Naive thymus-derived CD8-positive, alpha-beta T cell (primary cell): ENCODE measurements around the gene EN1. TPM values are rescaled to one million over a fixed set of nuclear protein-coding genes. Genes with fewer than 3 reads are reported as not detected.

Experiments used
- ATAC-seq, 2 donors: fragments of 150-1000 bp; cut with Tn5 transposase in 1 of 2; sonication (Bioruptor Pico), chemical (Tn5 transposase) in 1 of 2; 1 replicate in 1 of 2; 2 replicates in 1 of 2; pipeline ENCODE4 v1.10.0; 2021; ENCODE audit warnings: mild to moderate bottlenecking in 2 of 2, moderate library complexity in 2 of 2
- POLR2A ChIA-PET: fragments of 350-600 bp; sonication (Branson Sonifier 250); formaldehyde crosslinking; loops from one replicate; lab custom pipeline; 2021; ENCODE audit warnings: antibody characterized with exemption; lab: Charles Lee
- DNase-seq, 10 donors: peaks; one replicate each; pipeline versions ENCODE4 v3.0.0 to v3.0.0-alpha.2; 2020 to 2022
- H3K27ac Mint-ChIP-seq, 10 donors: one replicate each; pipeline ENCODE4 v1.8.0; 2020 to 2022; ENCODE audit warnings: mild to moderate bottlenecking in 10 of 10, mixed read lengths in 10 of 10, moderate library complexity in 4 of 10, inconsistent platforms in 1 of 10
- H3K27me3 Mint-ChIP-seq, 5 donors: one replicate each; pipeline ENCODE4 v1.8.0; 2021 to 2022; ENCODE audit warnings: mixed read lengths in 5 of 5
- H3K36me3 Mint-ChIP-seq, 3 donors: one replicate each; pipeline ENCODE4 v1.8.0; 2020 to 2022; ENCODE audit warnings: mixed read lengths in 3 of 3, mild to moderate bottlenecking in 2 of 3, inconsistent platforms in 1 of 3
- H3K4me1 Mint-ChIP-seq, 4 donors: one replicate each; pipeline ENCODE4 v1.8.0; 2021 to 2022; ENCODE audit warnings: mixed read lengths in 4 of 4
- H3K4me3 Mint-ChIP-seq, 10 donors: one replicate each; pipeline ENCODE4 v1.8.0; 2020 to 2022; ENCODE audit warnings: mild to moderate bottlenecking in 10 of 10, mixed read lengths in 10 of 10, moderate library complexity in 6 of 10, inconsistent platforms in 1 of 10
- H3K9me3 Mint-ChIP-seq, 9 donors: one replicate each; pipeline ENCODE4 v1.8.0; 2020 to 2022; ENCODE audit warnings: mixed read lengths in 9 of 9, mild to moderate bottlenecking in 3 of 9, inconsistent platforms in 1 of 9, moderate library complexity in 1 of 9
- polyA plus RNA-seq, 3 donors: library from polyadenylated mRNA; unstranded; fragments of 300-500 nt; fragmentation: Illumina TruSeq; gene quantifications; one replicate each; pipeline ENCODE4 v1.2.3, GENCODE V29; 2021
- total RNA-seq, 8 experiments: library from RNA in 2 of 8; stranded (reverse) in 2 of 8; gene quantifications; one replicate each; pipeline ENCODE4 v1.2.3 and lab custom pipeline; 2021 to 2026

EN1 gene
- total and polyA plus RNA-seq, 5 experiments from 2014 or later, result not detected

- Mint-ChIP-seq H3K4me1 (peaks cover 13 to 38% (median 34%) of the 10 kb centered on the region in 4 donors), H3K36me3 (peaks cover 0 to 3% (median 0%) of the 10 kb centered on the region in 3 donors), H3K9me3 (peaks cover 0 to 2% (median 0%) of the 10 kb centered on the region in 9 donors), H3K27ac (no peak overlapping the region), H3K4me3 (peak overlapping the region in 1 of 10 donors; percentile 66), H3K27me3 (peaks cover 41 to 87% (median 61%) of the 10 kb centered on the region in 5 donors)
- POLR2A ChIA-PET, result interaction anchor here (1.2 kb wide), 1 partner anchor 9 kb away, joined by 3 read pairs; no protein-coding TSS in a partner anchor
- ATAC-seq (no peak), DNase-seq (no peak)
Measured at GRCh38 chr2:118846442-118846952, 951 bp downstream of the EN1 start.

- DNase-seq (no peak), ATAC-seq (no peak)
- Mint-ChIP-seq H3K27me3 (peaks cover 39 to 87% (median 61%) of the 10 kb centered on the region in 5 donors), H3K9me3 (peaks cover 0 to 4% (median 0%) of the 10 kb centered on the region in 9 donors), H3K36me3 (peaks cover 0 to 3% (median 0%) of the 10 kb centered on the region in 3 donors), H3K27ac (peak overlapping the region in 1 of 10 donors; percentile 41), H3K4me1 (peaks cover 13 to 43% (median 40%) of the 10 kb centered on the region in 4 donors), H3K4me3 (peak overlapping the region; percentile 6 to 88 (median 68))
- POLR2A ChIA-PET, result no interaction called here
Measured at GRCh38 chr2:118845522-118846441, 1.7 kb downstream of the EN1 start.

DNA sequence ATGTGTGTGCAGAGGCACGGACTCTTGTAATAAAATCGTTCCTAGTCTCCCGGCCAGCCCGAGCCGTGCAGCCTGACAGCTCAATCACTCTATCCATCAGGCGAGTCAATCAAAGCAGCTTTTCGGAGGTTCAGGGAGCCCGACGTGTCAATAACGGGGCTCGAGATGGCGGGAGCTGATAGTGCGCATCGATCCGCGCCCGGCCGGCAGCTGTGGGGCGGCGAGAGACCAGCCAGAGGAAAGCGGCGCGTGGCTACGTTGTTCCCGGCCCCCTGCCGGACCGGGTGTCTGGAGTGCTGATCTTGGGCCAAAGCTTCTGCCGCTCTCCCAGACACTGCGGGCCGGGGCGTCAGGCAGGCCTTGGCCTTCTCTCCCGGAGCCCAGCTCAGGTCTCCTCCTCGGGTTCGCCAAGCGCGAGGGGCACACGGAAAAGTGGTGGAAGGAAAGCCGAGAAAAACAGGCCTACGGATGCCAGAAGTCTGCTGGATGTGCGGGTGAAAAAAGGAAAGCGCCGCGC is 2.4 kb downstream of the EN1 start:
- Mint-ChIP-seq H3K27ac (peak overlapping the region in 1 of 10 donors; percentile 3), H3K4me3 (peak overlapping the region in 9 of 10 donors; percentile 24 to 69 (median 50)), H3K36me3 (peaks cover 0 to 3% (median 0%) of the 10 kb centered on the region in 3 donors), H3K4me1 (peaks cover 11 to 44% (median 41%) of the 10 kb centered on the region in 4 donors), H3K27me3 (peaks cover 42 to 87% (median 61%) of the 10 kb centered on the region in 5 donors), H3K9me3 (peaks cover 0 to 5% (median 0%) of the 10 kb centered on the region in 9 donors)
- DNase-seq (no peak), ATAC-seq (no peak)
- POLR2A ChIA-PET, result no interaction called here

GRCh38 chr2:118844261-118845004 is 3.0 kb downstream of the EN1 start:
- Mint-ChIP-seq H3K36me3 (peaks cover 0 to 3% (median 0%) of the 10 kb centered on the region in 3 donors), H3K9me3 (peaks cover 0 to 5% (median 0%) of the 10 kb centered on the region in 9 donors), H3K4me3 (peak overlapping the region in 9 of 10 donors; percentile 24 to 90 (median 69)), H3K27ac (peak overlapping the region in 4 of 10 donors; percentile 3 to 37 (median 15)), H3K27me3 (peaks cover 47 to 87% (median 59%) of the 10 kb centered on the region in 5 donors), H3K4me1 (peaks cover 11 to 44% (median 41%) of the 10 kb centered on the region in 4 donors)
- DNase-seq, result no peak
- POLR2A ChIA-PET, result no interaction called here
- ATAC-seq, result no peak

DNA sequence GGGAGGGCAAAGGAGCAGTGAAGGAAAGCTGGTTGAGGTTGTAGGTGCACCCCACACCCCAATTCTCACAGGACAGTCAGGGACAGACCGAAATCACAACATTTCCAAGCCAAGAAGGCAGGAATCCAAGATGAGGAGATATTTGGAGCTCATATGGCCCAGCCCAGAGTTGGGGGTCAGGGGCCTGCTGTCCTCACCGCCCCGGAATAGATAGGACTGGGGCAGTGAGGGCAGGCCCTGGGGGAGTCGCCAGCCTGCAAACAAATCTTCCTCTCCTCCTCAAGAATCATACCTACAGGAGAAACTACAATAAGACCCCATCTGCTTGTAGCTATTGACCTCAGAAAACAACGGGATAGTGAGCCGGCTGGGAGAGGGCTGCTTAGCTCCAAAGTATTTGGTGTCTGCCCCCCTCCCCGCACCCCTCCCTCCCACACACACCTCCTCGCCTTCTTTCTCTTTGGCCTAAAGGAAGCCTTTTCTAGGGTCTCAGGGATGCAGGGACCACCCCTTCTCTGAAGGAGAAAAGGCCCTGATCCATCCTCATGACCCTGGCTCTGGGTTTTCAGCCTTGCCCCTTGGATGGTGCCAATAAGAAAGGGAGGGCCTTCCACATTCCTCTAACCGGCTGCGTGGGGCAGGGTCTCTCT is 3.8 kb downstream of the EN1 start:
- Mint-ChIP-seq H3K9me3 (peaks cover 0 to 5% (median 0%) of the 10 kb centered on the region in 9 donors), H3K36me3 (no peaks in the 10 kb centered on the region), H3K4me3 (peak overlapping the region in 8 of 10 donors; percentile 42 to 90 (median 74)), H3K27ac (peak overlapping the region in 1 of 10 donors; percentile 12), H3K27me3 (peaks cover 46 to 87% (median 58%) of the 10 kb centered on the region in 5 donors), H3K4me1 (peaks cover 11 to 43% (median 37%) of the 10 kb centered on the region in 4 donors)
- no peak for DNase-seq
- POLR2A ChIA-PET, result no interaction called here
- no peak for ATAC-seq

DNA sequence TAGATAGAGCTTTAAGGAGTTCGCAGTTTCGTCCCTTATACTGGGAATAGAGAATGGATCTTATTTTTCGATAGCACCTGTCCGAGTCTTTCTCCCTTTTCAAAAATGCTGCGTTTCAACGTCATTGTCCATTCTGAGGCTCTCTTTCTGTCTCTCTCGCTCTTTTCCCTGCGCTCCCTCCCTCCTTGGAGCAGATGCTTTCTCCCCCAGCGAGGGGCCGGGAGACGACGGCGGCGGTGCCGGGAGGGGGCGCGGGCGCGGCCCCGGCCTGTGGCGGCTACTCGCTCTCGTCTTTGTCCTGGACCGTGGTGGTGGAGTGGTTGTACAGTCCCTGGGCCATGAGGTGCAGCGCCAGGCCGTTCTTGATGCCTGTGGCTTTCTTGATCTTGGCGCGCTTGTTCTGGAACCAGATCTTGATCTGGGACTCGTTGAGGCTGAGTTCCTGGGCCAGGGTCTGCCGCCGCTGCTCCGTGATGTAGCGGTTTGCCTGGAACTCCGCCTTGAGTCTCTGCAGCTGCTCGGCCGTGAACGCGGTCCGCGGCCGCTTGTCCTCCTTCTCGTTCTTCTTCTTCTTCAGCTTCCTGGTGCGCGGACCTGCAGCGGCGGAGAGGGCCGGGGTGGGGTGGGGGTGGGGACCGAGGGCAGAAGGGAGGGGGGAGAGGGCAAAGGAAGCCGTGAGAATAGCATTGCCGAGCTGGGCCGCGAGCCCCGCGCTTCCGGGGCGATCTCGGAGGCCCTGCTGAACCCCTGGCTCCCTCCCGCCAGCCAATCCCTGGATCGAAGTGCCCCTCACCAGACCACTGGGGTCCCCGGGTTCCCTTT is 4.6 kb downstream of the EN1 start:
- Mint-ChIP-seq H3K27ac (no peak overlapping the region), H3K4me1 (peaks cover 11 to 43% (median 34%) of the 10 kb centered on the region in 4 donors), H3K4me3 (peak overlapping the region; percentile 66 to 90 (median 83)), H3K27me3 (peaks cover 44 to 87% (median 61%) of the 10 kb centered on the region in 5 donors), H3K36me3 (no peaks in the 10 kb centered on the region), H3K9me3 (peaks cover 0 to 5% (median 0%) of the 10 kb centered on the region in 9 donors)
- POLR2A ChIA-PET, result no interaction called here
- DNase-seq (no peak), ATAC-seq (no peak)

DNA sequence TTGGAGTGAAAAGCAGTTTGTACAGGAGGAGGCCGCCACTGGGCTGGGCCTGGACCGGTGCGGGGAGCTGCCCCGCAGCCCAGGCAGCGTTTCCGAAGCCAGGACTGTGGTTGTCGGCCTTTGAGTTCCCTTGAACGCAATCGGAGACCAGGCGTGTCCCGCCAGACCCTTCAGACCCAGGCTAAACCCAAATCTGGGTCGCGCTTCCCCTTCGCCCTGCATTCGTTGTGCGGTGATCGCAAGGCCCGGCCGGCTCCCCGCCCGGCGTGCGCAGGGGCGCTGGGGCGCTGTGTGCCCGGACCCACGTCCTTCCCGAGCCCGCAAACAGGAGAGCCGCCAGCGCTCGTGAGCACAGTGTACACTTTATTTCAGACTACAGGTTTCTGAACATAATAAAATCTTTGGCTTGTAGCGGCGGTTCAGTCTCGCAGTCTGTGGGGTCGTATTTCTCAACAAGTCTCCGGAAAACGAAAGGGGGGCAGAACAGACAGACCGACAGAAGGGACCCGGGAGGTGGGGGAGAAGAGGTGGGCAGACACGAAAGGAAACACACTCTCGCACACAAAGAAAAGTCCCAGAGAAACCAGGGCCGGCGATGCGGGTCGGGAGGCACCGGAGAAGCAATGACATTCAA is 5.5 kb downstream of the EN1 start:
- peaks cover 11 to 43% (median 30%) of the 10 kb centered on the region in 4 donors for H3K4me1 Mint-ChIP-seq
- H3K27me3 Mint-ChIP-seq, result peaks cover 47 to 93% (median 66%) of the 10 kb centered on the region in 5 donors
- H3K27ac Mint-ChIP-seq, result peak overlapping the region in 1 of 10 donors; percentile 44
- POLR2A ChIA-PET, result no interaction called here
- H3K9me3 Mint-ChIP-seq, result peaks cover 0 to 2% (median 0%) of the 10 kb centered on the region in 9 donors
- peak; percentile 32 to 53 for ATAC-seq
- H3K4me3 Mint-ChIP-seq, result peak overlapping the region; percentile 79 to 94 (median 90)
- no peaks in the 10 kb centered on the region for H3K36me3 Mint-ChIP-seq
- no peak for DNase-seq

GRCh38 chr2:118841450-118841827 is 6.0 kb downstream of the EN1 start:
- Mint-ChIP-seq H3K4me1 (peaks cover 11 to 44% (median 31%) of the 10 kb centered on the region in 4 donors), H3K4me3 (peak overlapping the region; percentile 42 to 94 (median 89))
- POLR2A ChIA-PET, result no interaction called here

GRCh38 chr2:118838741-118839455 is 8.6 kb downstream of the EN1 start:
- Mint-ChIP-seq H3K27me3 (peaks cover 39 to 100% (median 66%) of the 10 kb centered on the region in 5 donors), H3K36me3 (peaks cover 0 to 5% (median 4%) of the 10 kb centered on the region in 3 donors), H3K9me3 (peaks cover 0 to 2% (median 0%) of the 10 kb centered on the region in 9 donors), H3K4me1 (peaks cover 7 to 52% (median 25%) of the 10 kb centered on the region in 4 donors), H3K27ac (no peak overlapping the region), H3K4me3 (no peak overlapping the region)
- ATAC-seq (no peak), DNase-seq (no peak)
- POLR2A ChIA-PET, result no interaction called here

More at GRCh38 chr2:118841450-118841827, 6.0 kb downstream of the EN1 start:
- DNase-seq, result no peak
- Mint-ChIP-seq H3K27me3 (peaks cover 51 to 98% (median 71%) of the 10 kb centered on the region in 5 donors), H3K9me3 (peaks cover 0 to 2% (median 0%) of the 10 kb centered on the region in 9 donors), H3K27ac (no peak overlapping the region), H3K36me3 (peaks cover 0 to 2% (median 0%) of the 10 kb centered on the region in 3 donors)
- ATAC-seq, result no peak

GRCh38 chr2:118837621-118838020 is 9.8 kb downstream of the EN1 start:
- POLR2A ChIA-PET, result no interaction called here
- peaks cover 40 to 100% (median 72%) of the 10 kb centered on the region in 5 donors for H3K27me3 Mint-ChIP-seq
- DNase-seq (no peak), ATAC-seq (no peak)
- H3K36me3 Mint-ChIP-seq, result peaks cover 0 to 5% (median 4%) of the 10 kb centered on the region in 3 donors
- H3K4me1 Mint-ChIP-seq, result peaks cover 6 to 44% (median 21%) of the 10 kb centered on the region in 4 donors
- peak overlapping the region in 1 of 10 donors; percentile 18 for H3K4me3 Mint-ChIP-seq
- no peak overlapping the region for H3K27ac Mint-ChIP-seq
- H3K9me3 Mint-ChIP-seq, result peaks cover 0 to 2% (median 0%) of the 10 kb centered on the region in 9 donors
